ENCODE data around the gene EIF4EBP3. TPM values are rescaled to one million over a fixed set of nuclear protein-coding genes. Genes with fewer than 3 reads are reported as not detected.

Gene EIF4EBP3
- total RNA-seq, 1 experiment from 2014 or later: 7.7 TPM

DNA sequence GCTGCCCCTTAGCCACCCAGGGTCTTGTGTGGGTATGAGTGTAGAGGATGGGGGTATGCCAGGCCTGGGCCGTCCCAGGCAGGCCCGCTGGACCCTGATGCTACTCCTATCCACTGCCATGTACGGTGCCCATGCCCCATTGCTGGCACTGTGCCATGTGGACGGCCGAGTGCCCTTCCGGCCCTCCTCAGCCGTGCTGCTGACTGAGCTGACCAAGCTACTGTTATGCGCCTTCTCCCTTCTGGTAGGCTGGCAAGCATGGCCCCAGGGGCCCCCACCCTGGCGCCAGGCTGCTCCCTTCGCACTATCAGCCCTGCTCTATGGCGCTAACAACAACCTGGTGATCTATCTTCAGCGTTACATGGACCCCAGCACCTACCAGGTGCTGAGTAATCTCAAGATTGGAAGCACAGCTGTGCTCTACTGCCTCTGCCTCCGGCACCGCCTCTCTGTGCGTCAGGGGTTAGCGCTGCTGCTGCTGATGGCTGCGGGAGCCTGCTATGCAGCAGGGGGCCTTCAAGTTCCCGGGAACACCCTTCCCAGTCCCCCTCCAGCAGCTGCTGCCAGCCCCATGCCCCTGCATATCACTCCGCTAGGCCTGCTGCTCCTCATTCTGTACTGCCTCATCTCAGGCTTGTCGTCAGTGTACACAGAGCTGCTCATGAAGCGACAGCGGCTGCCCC, 19.8 kb downstream of the EIF4EBP3 start:
- no peak overlapping the region for H2AK5ac ChIP-seq (ENCODE audit: insufficient read length, low read length)
- no peak overlapping the region for H3K27ac ChIP-seq (ENCODE audit: insufficient read length, low read depth, low read length)
- H3K27ac Mint-ChIP-seq: no peak overlapping the region
- H2BK120ac ChIP-seq (ENCODE audit: low read depth, low read length, poor library complexity, severe bottlenecking): no peak overlapping the region
- no peak for DNase-seq
- no peak overlapping the region for H3K56ac ChIP-seq (ENCODE audit: insufficient read length, low read depth, low read length)
- no peak overlapping the region for H3K18ac ChIP-seq (ENCODE audit: insufficient read length, low read depth, low read length)
- no peaks in the 10 kb centered on the region; a peak in 2 of 5 replicates for H3K9me3 Mint-ChIP-seq
- H3K9me3 ChIP-seq (ENCODE audit: control insufficient read depth, low read depth, low read length): no peaks in the 10 kb centered on the region
- H3K9ac ChIP-seq (ENCODE audit: extremely low read depth, insufficient read length, low read length): no peak overlapping the region
- no peak overlapping the region for H3K4ac ChIP-seq (ENCODE audit: low read depth, low read length)
- H3K4me2 ChIP-seq (ENCODE audit: insufficient read depth, insufficient read length, low read length): no peak overlapping the region
- no peak overlapping the region for H2BK20ac ChIP-seq (ENCODE audit: low read depth, low read length, poor library complexity, severe bottlenecking)
- no peak overlapping the region for H2AFZ ChIP-seq (ENCODE audit: low read length)
- H3K4me3 Mint-ChIP-seq: peak overlapping the region in 1 of 2 experiments; percentile 48; a peak in 1 of 5 replicates
- no peaks in the 10 kb centered on the region for H3K27me3 ChIP-seq (ENCODE audit: insufficient read depth, low read length)
- H3K79me2 ChIP-seq (ENCODE audit: insufficient read depth, low read length): no peaks in the 10 kb centered on the region
- H4K20me1 ChIP-seq (ENCODE audit: control insufficient read depth, insufficient read depth, insufficient read length): no peaks in the 10 kb centered on the region
- no peaks in the 10 kb centered on the region for H3K79me1 ChIP-seq (ENCODE audit: insufficient read depth, low read depth, low read length, poor library complexity, severe bottlenecking)
- no peak for TF ChIP-seq CTCF (conservative IDR thresholded peaks at IDR 0.05)
- no peak overlapping the region for H3T11ph ChIP-seq (ENCODE audit: low read length)
- no peak overlapping the region for H2BK12ac ChIP-seq (ENCODE audit: insufficient read length, low read depth, low read length)
- H3K4me1 ChIP-seq (ENCODE audit: insufficient read depth, low read length): peaks cover 4% of the 10 kb centered on the region; the same call in 1 of the 2 replicates
- H3K4me1 Mint-ChIP-seq: peaks cover 14 to 18% of the 10 kb centered on the region in 2 experiments
- no peak overlapping the region for H4K91ac ChIP-seq (ENCODE audit: insufficient read length, low read depth, low read length)
- H3K23me2 ChIP-seq (ENCODE audit: insufficient read length, low read depth, low read length, poor library complexity, severe bottlenecking): peaks cover 10% of the 10 kb centered on the region
- no peak overlapping the region for H4K8ac ChIP-seq (replicated peaks; ENCODE audit: insufficient read length, low read depth, low read length)
- no peaks in the 10 kb centered on the region; the same call in 1 of the 2 replicates for H3K27me3 Mint-ChIP-seq (ENCODE audit: low read depth)
- H4K5ac ChIP-seq (ENCODE audit: insufficient read length, low read depth, low read length): no peak overlapping the region
- no peak overlapping the region for H3K14ac ChIP-seq (ENCODE audit: insufficient read depth, low read length)
- peaks cover 9 to 33% (median 22%) of the 10 kb centered on the region in 3 experiments for H3K36me3 Mint-ChIP-seq (ENCODE audit: insufficient read depth in 1 of 3, low read depth in 3 of 3)
- H3K23ac ChIP-seq (ENCODE audit: insufficient read length, low read depth, low read length): no peak overlapping the region
- H2BK5ac ChIP-seq (ENCODE audit: insufficient read length, low read length): no peak overlapping the region
- H2BK15ac ChIP-seq (ENCODE audit: low read depth, low read length): no peak overlapping the region
- no CpG with 5 or more reads among the region's 22 CpGs for WGBS (ENCODE audit: extremely low coverage, insufficient read length, low lambda C conversion rate)
